COLO668 (cell line): ENCODE data around the gene NLRC3.

Experiments used
- DNase-seq: peaks from one replicate; lab custom pipeline; 2025; ENCODE audit not compliant: unreplicated experiment; lab: John Stamatoyannopoulos, UW

NLRC3 gene

GRCh38 chr16:3548445-3548844 lies 28.8 kb downstream of the NLRC3 start:
- no peak for DNase-seq

DNA sequence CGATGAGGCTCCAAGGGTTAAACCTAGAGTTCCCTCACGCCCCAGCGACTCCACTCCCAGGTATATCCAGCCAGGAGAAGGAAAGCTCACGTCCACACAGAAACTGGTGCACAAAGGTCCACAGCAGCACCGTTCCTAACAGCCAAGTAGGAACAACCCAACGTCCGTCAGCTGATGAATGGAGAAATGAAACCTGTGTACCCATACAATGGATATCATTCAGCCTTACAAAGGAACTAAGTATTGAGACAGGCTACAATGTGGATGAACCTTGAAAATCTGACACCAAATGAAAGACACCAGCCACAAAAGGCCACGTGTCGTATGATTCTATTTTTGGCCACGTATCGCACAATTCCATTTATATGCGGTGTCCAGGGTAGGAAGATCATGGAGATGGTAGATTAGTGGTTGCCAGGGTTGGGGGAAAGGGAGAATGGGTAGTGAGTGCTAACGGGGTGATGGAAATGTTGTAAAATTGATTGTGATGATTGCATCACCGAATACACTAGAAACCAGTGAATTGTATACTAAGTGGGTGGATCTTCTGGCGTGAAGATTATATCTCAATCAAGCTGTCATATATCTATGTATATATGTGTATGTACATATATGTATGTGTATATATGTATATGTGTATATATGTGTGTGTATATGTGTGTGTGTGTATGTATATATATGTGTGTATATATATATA lies 30.1 kb downstream of the NLRC3 start:
- DNase-seq, result no peak

GRCh38 chr16:3542601-3543373 lies 34.4 kb downstream of the NLRC3 start:
- no peak for DNase-seq

- DNase-seq, result no peak
Observed at GRCh38 chr16:3541527-3542155, 35.6 kb downstream of the NLRC3 start.

GRCh38 chr16:3538222-3538621 lies 39.0 kb downstream of the NLRC3 start:
- DNase-seq, result no peak

GRCh38 chr16:3536851-3537250 lies 40.4 kb downstream of the NLRC3 start:
- no peak for DNase-seq

GRCh38 chr16:3536271-3536731 lies 40.9 kb downstream of the NLRC3 start:
- no peak for DNase-seq

DNA sequence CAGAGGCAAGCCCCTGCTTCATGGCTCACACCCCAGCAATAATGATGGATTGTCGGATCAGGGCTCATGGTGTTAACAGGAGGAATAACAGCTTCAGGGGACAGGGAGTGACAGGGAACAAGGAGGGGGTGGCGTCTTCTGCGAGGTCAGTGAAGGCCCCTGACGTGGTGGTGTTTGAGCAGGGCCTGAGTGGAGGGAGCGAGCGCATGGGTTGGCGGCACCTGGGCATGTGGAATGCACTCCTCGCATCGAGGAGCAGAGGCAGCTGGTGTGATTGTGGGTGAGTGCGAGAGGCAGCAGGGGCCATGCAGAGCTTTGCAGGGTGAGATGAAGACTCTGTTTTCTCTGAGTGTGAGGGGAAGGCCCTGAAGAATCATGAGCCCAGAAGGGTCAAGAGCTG lies 43.1 kb downstream of the NLRC3 start:
- no peak for DNase-seq

DNA sequence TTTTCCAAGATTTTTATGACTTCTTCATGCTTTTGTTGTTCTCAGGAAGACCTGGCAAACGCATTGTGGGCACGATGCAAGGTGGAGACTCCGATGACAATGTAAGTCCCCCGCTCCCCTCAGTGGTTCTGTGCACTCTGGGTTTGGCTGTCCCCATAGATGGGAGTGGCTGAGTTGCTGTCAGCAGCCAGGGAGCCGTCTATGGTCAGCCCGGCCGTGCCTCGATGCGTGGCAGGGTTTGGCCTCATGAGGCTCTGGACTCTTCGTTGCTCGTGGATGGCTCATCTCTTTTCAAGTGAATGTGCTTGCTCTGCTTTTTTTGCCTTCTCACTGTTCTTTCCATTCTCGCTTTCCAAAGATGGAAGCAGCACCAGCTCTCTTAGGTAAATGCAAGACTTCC lies 44.5 kb downstream of the NLRC3 start:
- DNase-seq, result no peak

- DNase-seq, result no peak
Observed at GRCh38 chr16:3530371-3530914, 46.8 kb downstream of the NLRC3 start.

GRCh38 chr16:3529175-3529574 lies 48.0 kb downstream of the NLRC3 start:
- no peak for DNase-seq

DNA sequence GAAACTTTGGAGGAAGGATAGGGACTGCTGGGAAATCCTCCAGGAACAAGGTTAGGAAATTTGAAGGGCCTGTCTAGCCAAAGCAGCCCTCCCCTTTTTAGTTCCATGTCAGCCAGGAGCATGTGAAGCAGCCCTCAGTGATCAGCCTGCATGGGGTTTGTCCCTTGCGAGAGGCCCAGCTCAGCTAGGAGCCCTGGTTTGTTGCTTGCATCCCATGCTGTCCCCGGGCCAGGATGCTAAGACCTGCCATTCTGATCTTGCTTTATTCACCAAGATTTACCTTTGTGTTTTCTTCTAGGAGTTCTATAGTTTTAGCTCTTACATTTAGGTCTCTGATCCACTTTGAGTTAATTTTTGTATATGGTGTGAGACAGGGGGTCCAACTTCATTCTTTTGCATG lies 48.8 kb downstream of the NLRC3 start:
- no peak for DNase-seq

DNA sequence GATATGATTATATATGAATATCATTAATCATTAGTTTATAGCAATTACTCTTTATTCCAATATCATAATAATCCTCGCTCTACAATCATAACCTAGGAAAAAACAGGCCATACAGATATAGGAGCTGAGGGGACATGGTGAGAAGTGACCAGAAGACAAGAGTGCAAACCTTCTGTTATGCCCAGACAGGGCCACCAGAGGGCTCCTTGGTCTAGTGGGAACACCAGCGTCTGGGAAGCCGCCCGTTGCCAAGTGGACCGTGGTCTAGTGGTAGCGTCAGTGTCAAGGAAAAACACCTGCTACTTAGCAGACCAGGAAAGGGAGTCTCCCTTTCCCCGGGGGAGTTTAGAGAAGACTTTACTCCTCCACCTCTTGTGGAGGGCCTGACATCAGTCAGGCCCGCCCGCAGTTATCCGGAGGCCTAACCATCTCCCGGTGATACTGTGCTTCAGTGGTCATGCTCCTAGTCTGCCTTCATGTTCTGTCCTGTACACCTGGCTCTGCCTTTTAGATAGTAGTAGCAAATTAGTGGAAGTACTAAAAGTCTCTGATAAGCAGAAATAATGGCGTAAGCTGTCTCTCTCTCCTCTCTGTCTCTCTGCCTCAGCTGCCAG lies 49.9 kb downstream of the NLRC3 start:
- peak; percentile 79 for DNase-seq

DNA sequence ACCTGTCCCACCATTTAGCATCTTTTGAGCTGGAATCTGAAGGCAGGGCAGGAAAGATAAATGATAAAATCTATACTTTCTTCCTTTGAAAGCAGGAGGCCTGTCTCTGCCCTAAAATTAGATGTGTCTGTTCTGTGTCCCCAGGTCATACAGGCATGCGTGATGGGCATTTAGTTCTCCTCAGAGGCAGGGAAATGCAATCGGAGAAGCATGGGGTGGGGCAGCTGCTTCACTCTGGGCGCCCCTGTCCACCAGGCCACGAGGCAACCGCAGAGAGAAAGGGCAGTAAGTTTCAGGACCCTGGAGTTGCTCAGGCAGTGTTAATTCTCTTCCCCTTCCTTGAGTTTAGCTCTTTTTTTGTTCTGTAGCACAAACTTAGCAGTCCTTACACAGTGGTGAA lies 51.3 kb downstream of the NLRC3 start:
- no peak for DNase-seq

GRCh38 chr16:3523281-3523680 lies 53.9 kb downstream of the NLRC3 start:
- DNase-seq, result no peak

DNA sequence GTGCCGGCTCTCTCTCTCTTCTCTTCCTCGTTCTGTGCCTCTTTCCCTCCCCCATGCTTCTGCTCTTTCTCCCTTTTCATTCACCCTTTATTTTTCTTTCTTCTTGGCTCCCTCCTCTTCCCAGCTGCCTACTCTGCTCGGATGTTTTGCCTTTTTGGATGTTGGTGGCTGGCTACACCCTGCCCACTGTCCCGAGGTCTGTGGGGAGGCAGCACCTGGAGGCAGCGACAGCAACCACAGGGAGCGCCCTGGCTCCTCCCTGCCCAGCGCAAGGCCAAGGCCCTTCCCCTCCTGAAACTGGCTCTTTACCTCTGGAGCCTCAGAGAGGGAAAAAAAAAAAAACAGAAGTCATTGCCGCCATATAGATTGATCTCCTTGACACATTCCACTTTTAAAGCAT lies 56.4 kb downstream of the NLRC3 start:
- no peak for DNase-seq

GRCh38 chr16:3520413-3520812 lies 56.8 kb downstream of the NLRC3 start:
- DNase-seq, result no peak

GRCh38 chr16:3519581-3519980 lies 57.6 kb downstream of the NLRC3 start:
- DNase-seq, result no peak

DNA sequence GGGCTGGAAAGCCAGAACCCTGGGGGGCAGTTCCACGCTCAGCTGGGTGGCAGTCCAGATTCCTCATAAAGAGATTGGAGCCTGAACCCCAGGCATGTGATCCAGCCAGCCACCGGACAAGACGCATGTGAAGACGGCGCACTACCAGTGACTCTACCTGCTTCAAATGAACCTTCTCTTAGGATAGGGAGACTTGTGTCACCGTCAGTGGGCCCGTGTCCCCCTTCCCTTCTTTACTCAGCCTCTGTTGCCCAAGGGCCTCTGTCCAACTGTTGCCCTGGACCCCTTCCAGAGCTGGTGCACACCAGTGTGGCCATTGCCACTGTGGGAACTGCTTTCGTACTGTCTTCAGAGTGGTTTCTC lies 58.2 kb downstream of the NLRC3 start:
- DNase-seq, result no peak

GRCh38 chr16:3518292-3518985 lies 58.8 kb downstream of the NLRC3 start:
- no peak for DNase-seq

DNA sequence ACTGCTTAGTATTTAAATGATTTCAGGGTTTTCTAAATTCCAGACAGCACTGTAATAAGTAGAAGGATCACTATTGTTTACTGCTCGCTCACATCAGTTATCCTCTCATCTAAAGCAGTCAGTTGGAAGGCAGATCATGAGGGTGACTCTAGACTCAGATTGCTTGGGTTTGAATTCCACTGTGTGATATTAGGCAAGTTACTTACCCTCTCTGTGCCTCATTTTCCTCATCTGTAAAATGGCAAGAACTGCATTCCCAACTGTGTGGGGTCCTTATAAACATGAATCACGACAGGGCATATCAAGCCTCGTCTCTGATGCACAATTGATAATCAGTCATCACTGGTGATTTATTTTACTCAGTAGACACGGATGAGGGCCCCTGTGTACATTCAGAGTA lies 61.3 kb downstream of the NLRC3 start:
- no peak for DNase-seq
